ENCODE data around the gene AKNA. TPM values are rescaled to one million over a fixed set of nuclear protein-coding genes. Genes with fewer than 3 reads are reported as not detected.

Gene AKNA
- total RNA-seq, 1 experiment from 2014 or later: 10.1 TPM

DNA sequence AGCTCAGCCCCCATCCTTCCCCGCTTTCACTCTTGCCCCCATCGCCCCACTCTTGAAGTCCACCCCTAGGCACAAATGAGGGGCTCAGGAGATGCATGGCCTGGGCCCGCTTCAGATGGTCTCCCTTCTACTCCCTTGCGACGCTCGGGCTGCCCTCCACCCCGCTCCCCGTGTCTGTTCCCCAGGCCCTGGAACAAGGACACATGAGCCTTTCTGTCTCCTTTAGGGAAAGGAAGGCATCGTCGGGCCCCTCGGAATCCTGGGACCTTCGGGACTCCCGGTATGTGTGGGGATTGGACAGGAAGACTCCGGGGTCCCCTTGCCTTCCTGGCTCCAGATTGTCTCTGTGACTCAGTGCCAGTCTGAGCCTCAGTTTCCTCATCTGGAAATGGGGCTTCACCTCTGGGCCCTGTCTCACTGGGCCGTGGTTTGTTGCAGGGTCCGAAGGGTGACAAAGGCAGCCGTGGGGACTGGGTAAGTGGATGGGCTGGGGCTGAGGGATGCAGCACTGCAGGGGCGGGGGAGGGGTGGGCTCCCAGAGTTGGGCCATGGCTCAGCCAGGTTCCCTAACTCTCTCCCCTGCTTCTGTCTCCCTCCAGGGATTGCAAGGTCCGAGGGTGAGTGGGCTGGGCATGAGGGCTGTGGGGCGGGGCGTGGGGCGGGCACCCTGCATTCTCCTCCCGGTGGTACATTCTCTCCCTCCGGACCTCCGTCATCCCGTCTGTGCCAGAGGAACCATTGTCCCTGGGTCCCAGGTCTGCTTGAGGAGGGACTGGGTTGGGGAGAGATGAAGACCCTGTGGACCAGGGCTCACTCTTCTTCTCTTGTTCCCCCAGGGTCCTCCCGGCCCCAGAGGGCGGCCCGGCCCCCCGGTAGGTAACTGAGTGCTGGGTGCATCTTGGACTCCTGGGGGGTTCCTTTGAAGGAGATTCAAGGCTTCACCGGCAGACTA, 86.7 kb downstream of the AKNA start:
- H3K27me3 ChIP-seq (ENCODE audit: control insufficient read depth, insufficient read depth, low read length): no peaks in the 10 kb centered on the region
- no peak for DNase-seq (ENCODE audit: low read depth, low spot score)
- H3K4me3 ChIP-seq (ENCODE audit: low read depth in 2 of 2, low read length in 2 of 2): no peak overlapping the region
- H3K36me3 ChIP-seq (ENCODE audit: control insufficient read depth, insufficient read depth, low read length): no peaks in the 10 kb centered on the region
- intact Hi-C loops (cut with micrococcal nuclease; ENCODE audit: unreplicated experiment) (loop anchor here (5.0 kb wide), 1 partner anchor 219 kb away; no protein-coding TSS in a partner anchor), in situ Hi-C loops (cut with HindIII; ENCODE audit: low pct_unique_long_range_greater_than_20kb, low sequenced_read_pairs) (no loop called here)
- no peak for ATAC-seq
- H3K9me3 ChIP-seq (ENCODE audit: control insufficient read depth, insufficient read depth, low read depth, low read length): no peaks in the 10 kb centered on the region
- ChIA-PET POLR2A (no interaction called here), CTCF (no interaction called here)
- no peak for TF ChIP-seq POLR2AphosphoS5 (IDR thresholded peaks at IDR 0.05; ENCODE audit: low read depth, low read length)
- TF ChIP-seq, protein P1, sequence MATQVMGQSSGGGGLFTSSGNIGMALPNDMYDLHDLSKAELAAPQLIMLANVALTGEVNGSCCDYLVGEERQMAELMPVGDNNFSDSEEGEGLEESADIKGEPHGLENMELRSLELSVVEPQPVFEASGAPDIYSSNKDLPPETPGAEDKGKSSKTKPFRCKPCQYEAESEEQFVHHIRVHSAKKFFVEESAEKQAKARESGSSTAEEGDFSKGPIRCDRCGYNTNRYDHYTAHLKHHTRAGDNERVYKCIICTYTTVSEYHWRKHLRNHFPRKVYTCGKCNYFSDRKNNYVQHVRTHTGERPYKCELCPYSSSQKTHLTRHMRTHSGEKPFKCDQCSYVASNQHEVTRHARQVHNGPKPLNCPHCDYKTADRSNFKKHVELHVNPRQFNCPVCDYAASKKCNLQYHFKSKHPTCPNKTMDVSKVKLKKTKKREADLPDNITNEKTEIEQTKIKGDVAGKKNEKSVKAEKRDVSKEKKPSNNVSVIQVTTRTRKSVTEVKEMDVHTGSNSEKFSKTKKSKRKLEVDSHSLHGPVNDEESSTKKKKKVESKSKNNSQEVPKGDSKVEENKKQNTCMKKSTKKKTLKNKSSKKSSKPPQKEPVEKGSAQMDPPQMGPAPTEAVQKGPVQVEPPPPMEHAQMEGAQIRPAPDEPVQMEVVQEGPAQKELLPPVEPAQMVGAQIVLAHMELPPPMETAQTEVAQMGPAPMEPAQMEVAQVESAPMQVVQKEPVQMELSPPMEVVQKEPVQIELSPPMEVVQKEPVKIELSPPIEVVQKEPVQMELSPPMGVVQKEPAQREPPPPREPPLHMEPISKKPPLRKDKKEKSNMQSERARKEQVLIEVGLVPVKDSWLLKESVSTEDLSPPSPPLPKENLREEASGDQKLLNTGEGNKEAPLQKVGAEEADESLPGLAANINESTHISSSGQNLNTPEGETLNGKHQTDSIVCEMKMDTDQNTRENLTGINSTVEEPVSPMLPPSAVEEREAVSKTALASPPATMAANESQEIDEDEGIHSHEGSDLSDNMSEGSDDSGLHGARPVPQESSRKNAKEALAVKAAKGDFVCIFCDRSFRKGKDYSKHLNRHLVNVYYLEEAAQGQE (IDR thresholded peaks at IDR 0.05; ENCODE audit: insufficient read depth in 1 of 2, low read depth in 2 of 2, low read length in 1 of 2): no peak
- BruUV-seq (replicated peaks): no TSS peak
- no peak overlapping the region for H3K27ac ChIP-seq (ENCODE audit: low read length)
- H3K4me1 ChIP-seq (ENCODE audit: control insufficient read depth, insufficient read depth, low read length): no peaks in the 10 kb centered on the region

DNA sequence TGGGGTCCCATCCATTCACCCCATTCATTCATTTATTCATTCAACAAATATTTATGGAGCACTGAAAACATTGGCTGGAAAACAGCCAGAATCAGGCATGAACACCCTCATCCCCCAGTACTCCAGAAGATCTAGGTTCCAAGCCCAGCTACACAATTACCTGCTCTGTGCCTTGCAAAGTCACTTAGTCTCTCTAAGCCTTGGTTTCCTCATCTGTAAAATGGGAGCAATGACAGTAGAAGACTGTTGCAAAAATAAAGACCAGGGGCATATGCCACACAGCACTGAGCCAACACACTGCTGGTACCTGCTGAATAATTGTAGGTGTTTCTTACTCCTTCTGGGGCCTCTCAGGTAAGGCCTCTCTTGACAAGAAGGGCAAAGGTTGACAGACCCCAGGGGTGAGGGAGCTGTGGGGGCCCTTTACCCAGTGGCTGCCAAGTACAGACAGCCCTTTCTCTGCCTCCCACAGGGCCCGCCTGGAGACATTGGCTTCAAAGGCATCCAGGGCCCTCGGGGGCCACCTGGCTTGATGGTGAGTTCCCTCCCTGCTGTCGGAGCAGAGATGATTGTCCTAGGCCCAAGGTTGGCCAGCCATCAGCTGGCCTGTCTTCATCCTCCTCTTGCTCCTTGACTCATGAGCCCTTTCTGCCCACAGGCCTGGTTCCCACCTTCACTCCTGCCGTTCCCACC, 87.5 kb downstream of the AKNA start:
- Histone ChIP-seq H3K27me3 (ENCODE audit: control insufficient read depth, insufficient read depth, low read length) (no peaks in the 10 kb centered on the region), H3K9me3 (ENCODE audit: control insufficient read depth, insufficient read depth, low read depth, low read length) (no peaks in the 10 kb centered on the region), H3K4me1 (ENCODE audit: control insufficient read depth, insufficient read depth, low read length) (no peaks in the 10 kb centered on the region), H3K27ac (ENCODE audit: low read length) (no peak overlapping the region), H3K4me3 (ENCODE audit: low read depth in 2 of 2, low read length in 2 of 2) (no peak overlapping the region), H3K36me3 (ENCODE audit: control insufficient read depth, insufficient read depth, low read length) (no peaks in the 10 kb centered on the region)
- ATAC-seq (no peak), DNase-seq (ENCODE audit: low read depth, low spot score) (no peak)
- intact Hi-C loops (cut with micrococcal nuclease; ENCODE audit: unreplicated experiment): loop anchor here (5.0 kb wide), 1 partner anchor 218 kb away; no protein-coding TSS in a partner anchor
- TF ChIP-seq TCF7L2 (IDR thresholded peaks at IDR 0.05; ENCODE audit: low read depth, low read length) (no peak), POLR2AphosphoS5 (IDR thresholded peaks at IDR 0.05; ENCODE audit: low read depth, low read length) (no peak), SIN3A (IDR thresholded peaks at IDR 0.05; ENCODE audit: borderline replicate concordance, insufficient read depth, low read depth, low read length) (no peak)
- TF ChIP-seq, protein P2, sequence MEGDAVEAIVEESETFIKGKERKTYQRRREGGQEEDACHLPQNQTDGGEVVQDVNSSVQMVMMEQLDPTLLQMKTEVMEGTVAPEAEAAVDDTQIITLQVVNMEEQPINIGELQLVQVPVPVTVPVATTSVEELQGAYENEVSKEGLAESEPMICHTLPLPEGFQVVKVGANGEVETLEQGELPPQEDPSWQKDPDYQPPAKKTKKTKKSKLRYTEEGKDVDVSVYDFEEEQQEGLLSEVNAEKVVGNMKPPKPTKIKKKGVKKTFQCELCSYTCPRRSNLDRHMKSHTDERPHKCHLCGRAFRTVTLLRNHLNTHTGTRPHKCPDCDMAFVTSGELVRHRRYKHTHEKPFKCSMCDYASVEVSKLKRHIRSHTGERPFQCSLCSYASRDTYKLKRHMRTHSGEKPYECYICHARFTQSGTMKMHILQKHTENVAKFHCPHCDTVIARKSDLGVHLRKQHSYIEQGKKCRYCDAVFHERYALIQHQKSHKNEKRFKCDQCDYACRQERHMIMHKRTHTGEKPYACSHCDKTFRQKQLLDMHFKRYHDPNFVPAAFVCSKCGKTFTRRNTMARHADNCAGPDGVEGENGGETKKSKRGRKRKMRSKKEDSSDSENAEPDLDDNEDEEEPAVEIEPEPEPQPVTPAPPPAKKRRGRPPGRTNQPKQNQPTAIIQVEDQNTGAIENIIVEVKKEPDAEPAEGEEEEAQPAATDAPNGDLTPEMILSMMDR (IDR thresholded peaks at IDR 0.05): no peak
- TF ChIP-seq, protein P1 (IDR thresholded peaks at IDR 0.05; ENCODE audit: insufficient read depth in 1 of 2, low read depth in 2 of 2, low read length in 1 of 2): no peak
- ChIA-PET CTCF (no interaction called here), POLR2A (no interaction called here)
- no TSS peak for BruUV-seq (replicated peaks)
- in situ Hi-C loops (cut with HindIII; ENCODE audit: low pct_unique_long_range_greater_than_20kb, low sequenced_read_pairs): no loop called here
